PC-9 (cell line): ENCODE data around the gene SUPT3H.

ENCODE experiments used
- CTCF ChIP-seq: fragments of 200-600 bp; sonication (generic); conservative IDR thresholded peaks from 2 replicates; pipeline ENCODE4 v1.6.1; 2017; ENCODE audit warnings: mixed run types, antibody characterized with exemption, mild to moderate bottlenecking, moderate library complexity
- EZH2 ChIP-seq: fragments of 200-600 bp; sonication (generic); IDR thresholded peaks from 2 replicates; pipeline ENCODE4 v1.8.0; 2017; ENCODE audit warnings: antibody characterized with exemption, low read depth

- TF ChIP-seq CTCF (no peak), EZH2 (no peak)
Measured at GRCh38 chr6:45075246-45075645, 302.5 kb downstream of the SUPT3H start.
